Calu3 (cell line): ENCODE measurements around the gene RFPL3. TPM values are rescaled to one million over a fixed set of nuclear protein-coding genes. Genes with fewer than 3 reads are reported as not detected.
"Not testable (repeated sequence)": the region's sequence is repeated elsewhere in the genome, so short reads cannot be mapped to it uniquely, and the experiment has no call there.

Experiments used
- BruUV-seq: library from RNA; stranded (reverse); fragments of 400-500 nt; replicated peaks from 2 replicates; lab custom pipeline; 2021; lab: Mats Ljungman, UMichigan
- CTCF ChIA-PET: fragments of 300-600 bp; sonication (Branson Sonifier 250); formaldehyde crosslinking; loops from one replicate; lab custom pipeline; 2022; ENCODE audit warnings: antibody characterized with exemption; lab: Charles Lee
- DNase-seq: peaks from one replicate; pipeline ENCODE4 v3.0.0; 2022
- H3K27ac Mint-ChIP-seq: one replicate; pipeline ENCODE4 v1.8.0; 2022; ENCODE audit warnings: mixed read lengths; ENCODE audit not compliant: unreplicated experiment
- H3K27me3 Mint-ChIP-seq: one replicate; pipeline ENCODE4 v1.8.0; 2022; ENCODE audit warnings: mixed read lengths; ENCODE audit not compliant: unreplicated experiment
- H3K36me3 Mint-ChIP-seq: one replicate; pipeline ENCODE4 v1.8.0; 2022; ENCODE audit warnings: mild to moderate bottlenecking, moderate library complexity, mixed read lengths; ENCODE audit not compliant: insufficient read depth, unreplicated experiment
- H3K4me1 Mint-ChIP-seq: one replicate; pipeline ENCODE4 v1.8.0; 2022; ENCODE audit warnings: mild to moderate bottlenecking, low read depth, mixed read lengths; ENCODE audit not compliant: unreplicated experiment
- H3K4me3 Mint-ChIP-seq: one replicate; pipeline ENCODE4 v1.8.0; 2022; ENCODE audit warnings: mild to moderate bottlenecking, low read depth, moderate library complexity, mixed read lengths; ENCODE audit not compliant: unreplicated experiment
- H3K9me3 Mint-ChIP-seq: one replicate; pipeline ENCODE4 v1.8.0; 2022; ENCODE audit warnings: low read depth, mixed read lengths; ENCODE audit not compliant: unreplicated experiment
- intact Hi-C: fragments of 100-400 bp; cut with micrococcal nuclease; formaldehyde crosslinking; loops from one replicate; pipeline ENCODE4 v1.10.0; 2022; ENCODE audit not compliant: unreplicated experiment
- total RNA-seq: library from RNA; stranded (reverse); gene quantifications from 2 replicates; pipeline ENCODE4 v1.2.3, GENCODE V29; 2022
- TF ChIP-seq, protein P1 (sequence below): fragments of 200-600 bp; IDR thresholded peaks from one replicate; pipeline ENCODE4 v1.8.0; 2022; ENCODE audit warnings: antibody characterized with exemption; ENCODE audit not compliant: unreplicated experiment

RFPL3 gene
- total RNA-seq, 1 experiment from 2014 or later = not detected

DNA sequence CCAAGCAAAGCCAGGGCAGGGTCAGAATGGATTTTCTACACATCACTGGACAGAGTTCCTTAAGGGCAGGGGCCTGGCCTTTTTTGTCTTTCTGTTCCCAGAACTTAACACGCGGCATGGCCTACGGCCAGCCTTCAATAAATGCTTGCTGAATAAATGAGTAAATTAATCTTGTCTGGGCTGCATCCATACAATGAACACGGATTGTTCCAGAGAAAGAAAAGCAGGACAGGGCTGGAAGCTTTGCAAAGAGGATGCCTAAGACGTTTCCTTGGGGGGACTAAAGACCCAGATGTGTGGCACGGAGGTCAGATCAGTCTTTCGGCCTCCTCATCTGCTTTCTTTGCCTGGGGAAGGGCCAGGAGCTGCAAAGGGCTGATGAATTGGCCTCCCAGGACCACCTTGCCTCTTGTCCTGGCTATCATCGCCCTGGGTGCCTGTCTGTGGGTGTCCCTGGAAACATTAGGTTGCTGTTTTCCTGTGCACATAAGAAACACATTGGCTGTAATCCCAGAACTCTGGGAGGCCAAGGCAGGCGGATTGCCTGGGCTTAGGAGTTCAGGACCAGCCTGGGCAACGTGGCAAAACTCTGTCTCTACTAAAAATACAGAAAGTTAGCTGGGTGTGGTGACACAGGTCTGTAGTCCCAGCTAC lies 20.8 kb upstream of the RFPL3 start:
- TF ChIP-seq, protein P1, sequence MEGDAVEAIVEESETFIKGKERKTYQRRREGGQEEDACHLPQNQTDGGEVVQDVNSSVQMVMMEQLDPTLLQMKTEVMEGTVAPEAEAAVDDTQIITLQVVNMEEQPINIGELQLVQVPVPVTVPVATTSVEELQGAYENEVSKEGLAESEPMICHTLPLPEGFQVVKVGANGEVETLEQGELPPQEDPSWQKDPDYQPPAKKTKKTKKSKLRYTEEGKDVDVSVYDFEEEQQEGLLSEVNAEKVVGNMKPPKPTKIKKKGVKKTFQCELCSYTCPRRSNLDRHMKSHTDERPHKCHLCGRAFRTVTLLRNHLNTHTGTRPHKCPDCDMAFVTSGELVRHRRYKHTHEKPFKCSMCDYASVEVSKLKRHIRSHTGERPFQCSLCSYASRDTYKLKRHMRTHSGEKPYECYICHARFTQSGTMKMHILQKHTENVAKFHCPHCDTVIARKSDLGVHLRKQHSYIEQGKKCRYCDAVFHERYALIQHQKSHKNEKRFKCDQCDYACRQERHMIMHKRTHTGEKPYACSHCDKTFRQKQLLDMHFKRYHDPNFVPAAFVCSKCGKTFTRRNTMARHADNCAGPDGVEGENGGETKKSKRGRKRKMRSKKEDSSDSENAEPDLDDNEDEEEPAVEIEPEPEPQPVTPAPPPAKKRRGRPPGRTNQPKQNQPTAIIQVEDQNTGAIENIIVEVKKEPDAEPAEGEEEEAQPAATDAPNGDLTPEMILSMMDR = no peak
- Mint-ChIP-seq H3K4me1 (no peaks in the 10 kb centered on the region), H3K9me3 (no peaks in the 10 kb centered on the region), H3K36me3 (no peaks in the 10 kb centered on the region), H3K4me3 (no peak overlapping the region), H3K27ac (no peak overlapping the region), H3K27me3 (peaks cover 91% of the 10 kb centered on the region)
- BruUV-seq = no TSS peak
- DNase-seq = no peak
- CTCF ChIA-PET = no interaction called here
- intact Hi-C loops = no loop called here

DNA sequence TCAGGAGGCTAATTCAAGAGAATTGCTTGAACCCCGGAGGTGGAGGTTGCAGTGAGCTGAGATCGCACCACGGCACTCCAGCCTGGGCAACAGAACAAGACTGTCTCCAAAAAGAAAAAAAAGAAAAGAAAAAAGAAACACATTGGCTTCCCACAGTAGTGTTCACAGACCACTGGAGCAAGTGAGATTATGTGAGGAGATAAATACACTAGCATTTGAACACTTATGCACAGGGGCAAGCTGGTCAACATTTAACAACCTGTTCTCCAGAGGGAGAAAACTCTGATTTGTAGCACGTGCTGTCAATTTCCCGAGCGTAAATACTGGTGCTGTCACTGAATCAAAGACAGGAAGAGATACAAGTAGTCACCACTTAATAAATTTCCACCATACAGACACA lies 20.2 kb upstream of the RFPL3 start:
- CTCF ChIA-PET, intact Hi-C loops, H3K36me3 Mint-ChIP-seq, H3K9me3 Mint-ChIP-seq, H3K4me3 Mint-ChIP-seq, BruUV-seq, H3K4me1 Mint-ChIP-seq, H3K27ac Mint-ChIP-seq, DNase-seq: not testable (repeated sequence)
- peaks cover 91% of the 10 kb centered on the region for H3K27me3 Mint-ChIP-seq

DNA sequence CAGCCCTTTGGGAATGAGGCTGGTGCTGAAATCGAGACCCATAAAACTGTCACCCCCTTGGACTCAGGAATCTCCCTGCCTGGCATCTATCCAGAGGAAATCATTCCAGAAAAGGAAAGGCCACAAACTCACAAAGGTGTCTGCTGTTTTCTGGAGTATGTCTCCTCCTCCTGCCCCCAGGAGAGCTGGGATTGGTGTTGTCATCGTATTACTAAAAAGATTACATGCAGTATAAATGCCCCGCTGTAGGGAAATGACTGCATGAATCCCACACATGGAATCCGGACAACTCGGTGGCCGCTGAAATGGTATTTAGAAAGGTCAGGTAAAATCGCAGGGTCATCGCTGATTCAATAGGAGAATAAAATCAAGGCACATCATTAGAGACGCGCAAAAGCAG lies 18.9 kb upstream of the RFPL3 start:
- no peaks in the 10 kb centered on the region for H3K36me3 Mint-ChIP-seq
- H3K27me3 Mint-ChIP-seq = peaks cover 91% of the 10 kb centered on the region
- TF ChIP-seq, protein P1 = no peak
- intact Hi-C loops = no loop called here
- no peaks in the 10 kb centered on the region for H3K4me1 Mint-ChIP-seq
- no TSS peak for BruUV-seq
- CTCF ChIA-PET = no interaction called here
- H3K27ac Mint-ChIP-seq = no peak overlapping the region
- H3K4me3 Mint-ChIP-seq = no peak overlapping the region
- H3K9me3 Mint-ChIP-seq = no peaks in the 10 kb centered on the region
- no peak for DNase-seq

- peaks cover 91% of the 10 kb centered on the region for H3K27me3 Mint-ChIP-seq
- CTCF ChIA-PET = no interaction called here
- no TSS peak for BruUV-seq
Measured at GRCh38 chr22:32339190-32340012, 18.3 kb upstream of the RFPL3 start.

More at GRCh38 chr22:32339190-32340012, 18.3 kb upstream of the RFPL3 start:
- intact Hi-C loops = no loop called here
- H3K4me1 Mint-ChIP-seq = no peaks in the 10 kb centered on the region
- TF ChIP-seq, protein P1 = no peak
- no peak overlapping the region for H3K27ac Mint-ChIP-seq
- H3K9me3 Mint-ChIP-seq = no peaks in the 10 kb centered on the region
- H3K36me3 Mint-ChIP-seq = no peaks in the 10 kb centered on the region
- no peak for DNase-seq
- no peak overlapping the region for H3K4me3 Mint-ChIP-seq
